Hepatic stellate cell (primary cell): ENCODE data around the gene FAM168A.
"Not testable (repeated sequence)": the region's sequence is repeated elsewhere in the genome, so short reads cannot be mapped to it uniquely, and the experiment has no call there.

Experiments
- DNase-seq: peaks from one replicate; pipeline ENCODE4 v3.0.0; 2011; ENCODE audit warnings: low spot score

FAM168A gene

DNA sequence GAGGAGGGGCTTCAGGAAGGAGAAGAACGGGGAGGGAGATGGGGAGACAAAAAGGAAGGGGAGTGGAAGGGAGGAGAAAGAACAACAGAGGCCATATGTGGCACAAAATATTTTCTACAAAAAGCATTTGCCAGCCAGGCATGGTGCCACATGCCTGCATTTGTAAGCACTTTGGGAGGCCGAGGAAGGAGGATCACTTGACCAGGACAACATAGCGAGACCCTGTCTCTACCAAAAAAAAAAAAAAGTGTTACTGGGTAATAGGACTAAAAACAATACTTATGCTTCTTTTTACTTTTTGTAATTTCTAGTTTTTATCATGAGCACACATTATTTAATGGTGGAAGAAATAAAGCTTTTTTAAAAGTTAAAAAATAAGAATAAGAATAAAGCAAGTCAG lies 5.3 kb downstream of the FAM168A start:
- DNase-seq = no peak

DNA sequence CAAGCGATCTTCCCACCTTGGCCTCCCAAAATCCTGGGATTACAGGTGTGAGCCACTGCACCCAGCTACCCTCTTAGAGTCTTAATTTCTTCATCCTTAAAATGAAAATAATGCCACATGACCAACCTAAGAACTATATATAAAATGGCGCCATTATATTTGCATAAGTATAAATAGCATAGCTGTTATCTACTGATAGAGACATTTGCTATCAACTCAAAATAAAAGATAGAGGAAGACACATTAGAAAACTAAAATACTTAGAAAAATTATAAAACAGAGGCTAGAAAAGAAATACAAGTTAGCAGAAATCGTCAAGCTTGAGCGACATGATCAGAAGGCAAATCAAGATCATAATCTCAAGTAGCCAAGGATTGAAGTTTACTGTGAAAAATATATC lies 6.2 kb downstream of the FAM168A start:
- DNase-seq = no peak

GRCh38 chr11:73590991-73591390 lies 6.9 kb downstream of the FAM168A start:
- no peak for DNase-seq

DNA sequence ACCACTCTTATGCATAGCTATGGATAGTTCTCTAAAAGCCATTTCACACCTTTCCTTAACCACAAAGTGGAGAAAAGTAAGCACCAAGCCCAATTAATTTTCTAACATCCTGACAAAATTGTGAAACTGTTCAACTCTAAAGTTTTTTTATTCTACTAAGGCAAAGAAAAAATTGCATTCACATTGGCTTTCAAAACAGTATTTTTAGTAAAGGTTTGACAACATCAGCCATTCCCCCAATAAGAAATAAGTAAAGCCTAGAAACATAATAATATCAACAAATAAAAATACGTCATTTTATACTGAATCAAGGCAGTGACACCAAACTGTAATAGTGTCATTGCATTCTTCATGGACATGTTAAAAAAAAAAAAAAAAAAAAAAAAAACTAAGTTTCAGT lies 11.1 kb downstream of the FAM168A start:
- no peak for DNase-seq

- peak; percentile 65 for DNase-seq
These were observed 11.9 kb downstream of the FAM168A start for GRCh38 chr11:73585834-73586575.

DNA sequence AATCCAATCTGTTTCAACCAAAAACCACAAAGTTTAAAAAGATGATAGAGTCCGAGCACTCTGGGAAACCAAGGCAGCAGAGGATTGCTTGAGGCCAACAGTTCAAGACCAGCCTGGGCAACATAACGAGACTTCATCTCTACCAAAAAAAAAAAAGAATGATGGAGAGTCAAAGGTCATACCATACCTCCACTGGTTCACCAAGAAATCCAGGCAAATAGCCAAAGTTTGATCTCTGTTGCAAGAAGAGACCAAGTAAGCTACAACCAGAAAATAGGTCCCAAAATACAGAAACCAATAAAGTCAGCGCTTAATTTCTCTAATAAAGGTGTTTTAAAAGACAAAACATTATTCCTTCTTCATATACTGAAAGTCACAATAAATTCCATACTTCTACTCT lies 13.1 kb downstream of the FAM168A start:
- DNase-seq = no peak

- DNase-seq = no peak
These were observed 15.3 kb downstream of the FAM168A start for GRCh38 chr11:73582653-73583052.

DNA sequence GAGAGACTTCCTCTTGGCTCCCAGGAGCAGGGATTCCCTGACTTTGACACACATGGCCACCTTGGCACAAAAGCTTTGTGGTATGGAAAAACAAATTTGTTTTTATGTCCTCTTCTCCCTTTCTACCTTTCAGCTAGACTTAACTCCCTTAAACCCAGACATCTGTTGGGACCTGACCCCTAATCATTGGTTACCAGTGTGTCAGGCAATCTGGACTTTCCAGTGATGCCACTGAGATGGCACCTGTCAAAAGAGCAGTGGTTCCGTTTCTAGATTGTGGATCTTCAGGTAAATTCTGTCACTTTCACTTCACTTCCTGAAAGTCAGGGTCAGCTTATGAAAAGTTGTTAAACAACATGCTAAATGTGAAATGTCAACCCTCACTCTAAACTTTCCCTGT lies 17.2 kb downstream of the FAM168A start:
- DNase-seq = not testable (repeated sequence)

GRCh38 chr11:73579641-73580434 lies 18.1 kb downstream of the FAM168A start:
- DNase-seq = no peak

GRCh38 chr11:73578592-73579185 lies 19.2 kb downstream of the FAM168A start:
- no peak for DNase-seq

- DNase-seq = peak; percentile 29
These were observed 20.4 kb downstream of the FAM168A start for GRCh38 chr11:73577496-73577917.

- DNase-seq = no peak
These were observed 21.7 kb downstream of the FAM168A start for GRCh38 chr11:73576185-73576614.

DNA sequence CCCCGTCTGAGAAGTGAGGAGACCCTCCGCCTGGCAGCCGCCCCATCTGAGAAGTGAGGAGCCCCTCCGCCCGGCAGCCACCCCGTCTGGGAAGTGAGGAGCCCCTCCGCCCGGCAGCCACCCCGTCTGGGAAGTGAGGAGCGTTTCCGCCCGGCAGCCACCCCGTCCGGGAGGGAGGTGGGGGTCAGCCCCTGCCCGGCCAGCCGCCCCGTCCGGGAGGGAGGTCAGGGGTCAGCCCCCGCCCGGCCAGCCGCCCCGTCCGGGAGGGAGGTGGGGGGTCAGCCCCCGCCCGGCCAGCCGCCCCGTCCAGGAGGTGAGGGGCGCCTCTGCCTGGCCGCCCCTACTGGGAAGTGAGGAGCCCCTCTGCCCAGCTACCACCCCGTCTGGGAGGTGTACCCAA lies 25.9 kb downstream of the FAM168A start:
- DNase-seq = not testable (repeated sequence)

GRCh38 chr11:73570415-73571114 lies 27.3 kb downstream of the FAM168A start:
- DNase-seq = peak; percentile 9

- no peak for DNase-seq
These were observed 30.7 kb downstream of the FAM168A start for GRCh38 chr11:73566977-73567755.

DNA sequence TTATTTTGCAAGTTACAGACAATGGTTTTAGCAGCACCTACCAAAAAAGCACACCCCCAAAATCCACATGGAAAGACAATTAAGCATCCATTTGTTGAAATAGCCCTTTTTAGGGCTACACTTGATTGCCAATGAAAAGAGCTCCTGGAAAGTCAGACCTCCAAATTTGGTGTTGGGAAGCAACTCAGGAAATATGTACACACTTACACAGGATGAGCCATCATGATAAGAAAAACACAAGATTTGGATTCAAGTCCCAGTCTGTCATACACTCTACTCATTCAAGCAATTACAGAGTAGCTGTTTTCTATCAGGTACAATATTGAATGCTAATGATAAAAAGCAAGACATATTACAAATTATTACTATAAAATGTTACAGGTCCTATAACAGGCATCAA lies 31.5 kb downstream of the FAM168A start:
- DNase-seq = peak; percentile 22

DNA sequence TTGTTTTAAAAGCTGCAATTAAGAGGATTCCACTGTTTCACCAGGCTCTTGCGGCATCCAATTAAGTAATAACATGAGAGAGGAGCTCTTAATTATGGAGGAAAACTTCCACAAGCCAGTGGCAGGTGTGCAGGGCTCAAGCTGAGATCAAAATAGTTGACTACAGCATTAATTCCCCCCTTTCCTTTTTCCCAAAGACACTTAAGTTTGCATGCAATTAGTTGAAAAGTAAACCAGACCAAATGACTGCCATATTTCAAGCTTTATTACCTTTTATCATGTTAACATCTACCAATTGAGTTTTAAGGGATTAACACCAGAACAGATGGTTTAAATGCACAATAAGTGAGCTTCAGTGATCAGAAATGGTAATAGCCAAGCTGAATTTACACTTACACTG lies 32.1 kb downstream of the FAM168A start:
- DNase-seq = no peak

- DNase-seq = no peak
These were observed 33.0 kb downstream of the FAM168A start for GRCh38 chr11:73564903-73565302.

- no peak for DNase-seq
These were observed 34.2 kb downstream of the FAM168A start for GRCh38 chr11:73563539-73564200.

- DNase-seq = no peak
These were observed 38.2 kb downstream of the FAM168A start for GRCh38 chr11:73559743-73560142.

DNA sequence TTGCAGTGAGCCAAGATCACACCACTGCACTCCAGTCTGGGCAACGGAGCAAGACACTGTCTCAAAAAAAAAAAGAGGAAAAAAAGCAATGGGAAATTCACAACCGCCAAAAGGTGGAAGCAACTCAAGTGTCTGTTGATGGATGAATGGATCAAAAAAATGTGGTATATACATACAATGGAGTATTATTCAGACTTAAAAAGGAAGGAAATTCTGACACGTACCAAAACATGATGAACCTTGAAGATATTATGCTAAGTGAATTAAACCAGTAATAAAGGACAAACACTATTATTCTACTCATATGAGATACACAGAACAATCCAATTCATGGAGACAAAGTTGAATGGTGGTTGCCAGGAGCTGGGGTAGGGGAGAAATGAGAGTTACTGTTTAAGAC lies 40.9 kb downstream of the FAM168A start:
- DNase-seq = no peak
